Activated naive CD8-positive, alpha-beta T cell treated with anti-CD3 and anti-CD28 coated beads, Interleukin-2, amount 10 ng/mL, durations not matched to agents 7 days and 5 days (primary cell): ENCODE results near the gene JAG2. TPM values are rescaled to one million over a fixed set of nuclear protein-coding genes. Genes with fewer than 3 reads are reported as not detected.

Experiments
- ATAC-seq: fragments of 150-1000 bp; cut with Tn5 transposase; one replicate; pipeline ENCODE4 v1.10.0; 2021; ENCODE audit warnings: low read depth, moderate library complexity
- POLR2A ChIA-PET: fragments of 350-600 bp; sonication (Branson Sonifier 250); formaldehyde crosslinking; loops from one replicate; lab custom pipeline; 2021; ENCODE audit warnings: antibody characterized with exemption; lab: Charles Lee
- DNase-seq: peaks from one replicate; pipeline ENCODE4 v3.0.0; 2021
- H3K27ac Mint-ChIP-seq: one replicate; pipeline ENCODE4 v1.8.0; 2022; ENCODE audit warnings: mild to moderate bottlenecking, mixed read lengths
- H3K27me3 Mint-ChIP-seq: one replicate; pipeline ENCODE4 v1.8.0; 2022; ENCODE audit warnings: mild to moderate bottlenecking, moderate library complexity, mixed read lengths
- H3K36me3 Mint-ChIP-seq: one replicate; pipeline ENCODE4 v1.8.0; 2021; ENCODE audit warnings: mild to moderate bottlenecking, mixed read lengths
- H3K4me1 Mint-ChIP-seq: one replicate; pipeline ENCODE4 v1.8.0; 2021; ENCODE audit warnings: mixed read lengths
- H3K4me3 Mint-ChIP-seq: one replicate; pipeline ENCODE4 v1.8.0; 2022; ENCODE audit warnings: mild to moderate bottlenecking, moderate library complexity, mixed read lengths
- H3K9me3 Mint-ChIP-seq: one replicate; pipeline ENCODE4 v1.8.0; 2021; ENCODE audit warnings: mixed read lengths
- total RNA-seq, 2 experiments: library from RNA; stranded (reverse); gene quantifications; one replicate each; pipeline ENCODE4 v1.2.3, GENCODE V29; 2021

JAG2 gene
- 1 to 10 TPM; 1.8 to 3.2 TPM for total RNA-seq

DNA sequence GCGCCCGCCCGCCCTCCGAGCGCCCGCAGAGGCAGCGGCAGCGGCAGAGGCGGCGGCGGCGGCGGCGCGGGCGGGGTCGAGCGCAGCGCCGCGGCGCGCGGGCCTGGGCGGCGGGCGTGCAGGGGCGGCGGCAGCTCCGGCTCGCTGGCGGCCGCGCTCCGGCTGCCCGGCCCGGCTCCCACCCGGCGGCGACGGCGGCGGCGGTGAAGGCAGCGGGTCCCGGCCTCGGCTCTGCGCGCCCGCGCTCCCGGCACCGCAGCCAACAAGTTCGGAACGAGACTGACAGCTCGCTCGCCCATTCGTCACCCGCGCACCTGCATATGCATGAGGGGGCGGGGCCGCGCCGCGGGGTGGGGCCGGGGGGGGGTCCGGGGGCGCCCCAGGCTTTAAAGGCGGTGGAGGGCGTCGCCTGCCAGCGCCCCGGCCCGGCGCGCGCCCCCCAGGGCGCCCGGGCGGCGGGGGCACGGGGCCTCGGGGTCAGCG, at the start of gene JAG2:
TSS of gene JAG2 (minus strand) at position 281 of the 483 bp plus-strand sequence. CDS start 356 bp downstream, outside the sequence.
- POLR2A ChIA-PET, result interaction anchor here (2.7 kb wide), 1 partner anchor 14 kb away, joined by 13 read pairs; no protein-coding TSS in a partner anchor

DNA sequence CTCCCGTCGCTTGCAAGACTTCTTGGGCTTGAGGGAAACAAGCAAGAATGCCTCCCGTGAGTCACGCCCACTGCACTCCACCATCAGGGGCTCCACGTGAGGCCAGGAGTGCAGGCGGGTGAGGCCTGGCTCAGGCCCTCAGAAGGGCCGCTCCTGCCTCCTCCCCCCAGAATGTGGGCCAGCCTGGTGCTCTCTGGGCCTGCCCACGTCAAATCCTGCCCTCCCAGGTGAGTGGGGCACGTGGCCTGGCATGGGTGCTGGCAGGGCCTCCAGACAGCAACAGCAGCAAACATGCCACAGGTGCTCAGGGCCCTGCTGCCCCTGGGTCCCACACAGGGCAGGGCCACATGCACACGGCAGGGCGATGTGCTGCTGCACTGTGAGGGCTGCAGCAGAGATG, 49.2 kb upstream of the JAG2 start:
- no peak for DNase-seq
- POLR2A ChIA-PET, result no interaction called here
- no peak overlapping the region for H3K4me3 Mint-ChIP-seq

More for the DNA sequence above, at the start of gene JAG2:
- Mint-ChIP-seq H3K4me3 (peak within 1 kb of the TSS; percentile 76), H3K36me3 (no peaks in the 10 kb centered on the region), H3K4me1 (peaks cover 6% of the 10 kb centered on the region), H3K27ac (no peak within 1 kb of the TSS), H3K27me3 (peaks cover 17% of the 10 kb centered on the region), H3K9me3 (no peaks in the 10 kb centered on the region)
- DNase-seq, result peak; percentile 70
- ATAC-seq, result peak; percentile 30

DNA sequence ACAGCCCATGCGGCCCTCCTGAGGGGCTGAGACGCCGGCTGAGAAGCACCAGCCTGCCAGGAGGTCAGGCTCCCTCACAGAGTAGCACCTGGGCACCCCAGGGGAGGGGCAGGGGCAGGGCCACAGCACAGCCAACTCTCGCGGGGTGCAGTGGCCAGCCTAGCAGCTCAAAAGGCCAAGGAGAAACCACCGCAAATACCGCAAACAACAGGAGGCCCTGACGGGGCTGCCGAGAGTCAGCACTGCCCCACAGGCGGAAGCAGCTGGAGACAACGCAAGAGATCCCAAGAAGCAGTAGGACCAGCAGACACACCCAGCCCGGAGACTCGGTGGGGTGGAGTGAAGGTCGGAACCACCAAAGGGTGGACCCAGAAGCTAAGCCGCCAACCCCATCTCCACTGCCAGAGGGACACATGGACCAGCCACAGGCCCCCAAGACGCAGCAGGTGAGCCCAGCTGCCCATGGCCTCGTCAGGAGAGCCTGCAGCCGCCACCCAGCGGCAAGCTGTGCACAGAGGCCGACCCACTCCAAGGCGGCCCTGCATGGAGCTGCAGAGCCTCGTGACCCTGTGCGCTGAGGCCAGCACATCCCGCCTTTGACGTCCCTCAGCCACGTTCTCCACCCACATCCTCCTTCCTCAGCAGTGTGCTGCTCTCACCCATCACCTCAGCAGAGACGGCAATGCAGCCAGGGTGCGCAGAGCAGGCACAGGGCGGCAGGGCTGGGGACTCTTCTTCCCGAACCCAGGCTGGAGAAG, 48.1 kb upstream of the JAG2 start:
- ATAC-seq, result no peak
- peaks cover 6% of the 10 kb centered on the region for H3K4me1 Mint-ChIP-seq
- no peak overlapping the region for H3K27ac Mint-ChIP-seq
- no peak for DNase-seq
- no peaks in the 10 kb centered on the region for H3K27me3 Mint-ChIP-seq
- H3K9me3 Mint-ChIP-seq, result no peaks in the 10 kb centered on the region
- peaks cover 12% of the 10 kb centered on the region for H3K36me3 Mint-ChIP-seq
- H3K4me3 Mint-ChIP-seq, result no peak overlapping the region
- POLR2A ChIA-PET, result no interaction called here

More for the DNA sequence above, 49.2 kb upstream of the JAG2 start:
- Mint-ChIP-seq H3K4me1 (peaks cover 6% of the 10 kb centered on the region), H3K27me3 (no peaks in the 10 kb centered on the region), H3K9me3 (no peaks in the 10 kb centered on the region), H3K27ac (no peak overlapping the region), H3K36me3 (peaks cover 18% of the 10 kb centered on the region)
- ATAC-seq, result no peak

DNA sequence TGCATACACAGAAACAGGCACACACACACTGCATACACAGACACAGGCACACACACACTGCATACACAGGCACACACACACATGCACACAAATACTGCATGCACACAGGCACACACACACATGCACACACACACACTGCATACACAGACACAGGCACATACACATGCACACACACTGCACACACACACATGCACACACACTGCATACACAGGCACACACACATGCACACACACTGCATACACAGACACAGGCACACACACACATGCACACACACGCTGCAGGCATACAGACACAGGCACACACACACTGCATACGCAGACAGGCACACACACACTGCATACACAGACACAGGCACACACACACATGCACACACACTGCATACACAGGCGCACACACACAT, 47.0 kb upstream of the JAG2 start:
- H3K4me3 Mint-ChIP-seq, result no peak overlapping the region
- H3K36me3 Mint-ChIP-seq, result peaks cover 12% of the 10 kb centered on the region
- H3K27me3 Mint-ChIP-seq, result no peaks in the 10 kb centered on the region
- H3K27ac Mint-ChIP-seq, result peak overlapping the region; percentile 48
- POLR2A ChIA-PET, result no interaction called here
- no peak for ATAC-seq
- no peak for DNase-seq
- H3K9me3 Mint-ChIP-seq, result no peaks in the 10 kb centered on the region
- H3K4me1 Mint-ChIP-seq, result peaks cover 6% of the 10 kb centered on the region

DNA sequence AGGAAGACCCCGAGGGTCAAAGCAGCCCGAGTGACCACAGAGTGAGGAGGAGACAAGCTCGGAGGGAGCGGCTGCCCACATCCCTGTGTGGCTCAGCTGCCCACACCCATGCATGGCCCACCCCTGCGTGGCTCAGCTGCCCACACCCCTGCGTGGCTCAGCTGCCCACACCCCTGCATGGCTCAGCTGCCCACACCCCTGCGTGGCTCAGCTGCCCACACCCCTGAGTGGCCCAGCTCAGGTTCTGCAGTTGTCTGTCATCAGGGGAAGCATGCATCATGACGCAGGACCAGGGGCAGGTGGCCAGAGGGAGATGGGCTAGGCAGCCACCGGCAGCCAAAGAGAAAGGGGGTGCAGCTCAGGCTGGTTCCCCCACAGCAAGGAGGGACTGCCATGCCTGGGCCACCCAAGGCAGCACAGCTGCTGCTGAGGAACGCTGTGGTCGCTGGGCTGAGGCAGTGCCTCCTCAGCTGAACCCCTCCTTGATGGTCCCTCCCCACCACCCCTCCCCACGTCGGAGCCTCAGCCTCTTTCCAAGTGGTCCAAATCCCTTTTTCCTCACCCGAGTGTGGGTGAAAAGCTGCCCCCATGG, 45.8 kb upstream of the JAG2 start:
- no peaks in the 10 kb centered on the region for H3K9me3 Mint-ChIP-seq
- DNase-seq, result no peak
- no peak overlapping the region for H3K27ac Mint-ChIP-seq
- ATAC-seq, result no peak
- H3K36me3 Mint-ChIP-seq, result peaks cover 12% of the 10 kb centered on the region
- H3K4me3 Mint-ChIP-seq, result no peak overlapping the region
- H3K27me3 Mint-ChIP-seq, result no peaks in the 10 kb centered on the region
- H3K4me1 Mint-ChIP-seq, result peaks cover 6% of the 10 kb centered on the region
- POLR2A ChIA-PET, result interaction anchor here (0.6 kb wide), 1 partner anchor 18 kb away, joined by 3 read pairs; no protein-coding TSS in a partner anchor

DNA sequence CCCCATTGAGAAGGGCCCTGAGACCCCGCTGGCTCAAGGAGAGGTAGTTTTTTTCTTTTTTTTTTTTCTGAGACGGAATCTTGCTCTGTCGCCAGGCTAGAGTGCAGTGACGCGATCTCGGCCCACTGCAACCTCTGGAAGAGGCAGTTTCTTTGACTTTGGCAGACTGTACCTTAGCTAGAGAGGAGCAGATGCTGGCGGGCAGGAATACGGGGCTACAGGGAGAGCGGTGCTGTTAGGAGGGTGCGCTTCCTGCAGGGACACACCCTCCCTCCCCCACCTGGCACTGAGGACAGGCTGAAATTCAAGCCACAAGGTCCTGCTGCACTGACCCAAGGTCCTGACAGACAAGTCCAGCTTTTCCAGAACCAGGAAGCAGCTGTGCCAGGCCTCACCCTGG, 44.8 kb upstream of the JAG2 start:
- H3K4me1 Mint-ChIP-seq, result peaks cover 6% of the 10 kb centered on the region
- DNase-seq (no peak), ATAC-seq (no peak)
- H3K4me3 Mint-ChIP-seq, result no peak overlapping the region
- POLR2A ChIA-PET, result interaction anchor here (1.1 kb wide), 1 partner anchor 35 kb away, joined by 3 read pairs; the partner anchor contains the start of gene BTBD6
- no peak overlapping the region for H3K27ac Mint-ChIP-seq
- H3K27me3 Mint-ChIP-seq, result no peaks in the 10 kb centered on the region
- H3K36me3 Mint-ChIP-seq, result peaks cover 10% of the 10 kb centered on the region
- H3K9me3 Mint-ChIP-seq, result no peaks in the 10 kb centered on the region

DNA sequence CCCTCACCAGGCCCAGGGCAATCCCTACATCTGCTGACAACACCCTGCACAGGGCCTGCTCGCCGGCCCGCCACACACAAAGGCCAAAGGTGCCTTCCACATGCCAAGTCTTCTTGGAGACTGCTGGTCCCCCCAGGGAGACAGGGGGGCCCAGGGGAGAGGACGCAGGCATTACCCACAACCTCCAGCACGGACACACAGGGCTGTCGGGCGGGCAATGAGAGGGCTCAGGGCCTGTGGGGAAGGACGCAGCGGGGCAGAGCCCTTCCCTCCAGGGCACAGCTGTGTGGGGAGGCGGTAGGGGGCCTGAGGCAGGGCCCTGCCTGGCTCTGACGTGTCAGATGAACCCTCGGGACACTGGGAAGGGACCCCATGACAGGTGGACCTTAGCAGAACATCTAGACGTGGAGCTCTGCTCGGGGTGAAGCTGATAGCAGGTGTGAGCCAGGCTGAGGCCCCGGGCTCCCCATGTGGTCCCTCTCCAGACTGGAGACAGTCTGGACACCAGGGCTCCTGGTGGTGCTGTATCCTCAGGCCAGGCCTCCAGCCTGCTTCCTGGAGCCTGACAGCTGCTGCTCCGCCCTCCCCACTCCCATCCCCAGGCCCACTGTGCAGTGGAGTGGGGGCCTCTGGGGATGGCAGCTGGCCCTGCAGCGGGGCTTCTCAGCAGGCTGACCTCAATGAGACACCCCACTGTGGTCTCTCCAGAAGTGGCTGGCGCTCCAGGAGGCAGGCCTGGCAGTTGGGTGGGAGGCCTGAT, 44.1 kb upstream of the JAG2 start:
- Mint-ChIP-seq H3K9me3 (no peaks in the 10 kb centered on the region), H3K4me1 (peaks cover 6% of the 10 kb centered on the region), H3K36me3 (peaks cover 10% of the 10 kb centered on the region), H3K4me3 (no peak overlapping the region), H3K27me3 (no peaks in the 10 kb centered on the region), H3K27ac (no peak overlapping the region)
- POLR2A ChIA-PET, result interaction anchor here (1.1 kb wide), 1 partner anchor 36 kb away, joined by 3 read pairs; the partner anchor contains the start of gene BTBD6
- no peak for ATAC-seq
- DNase-seq, result no peak

DNA sequence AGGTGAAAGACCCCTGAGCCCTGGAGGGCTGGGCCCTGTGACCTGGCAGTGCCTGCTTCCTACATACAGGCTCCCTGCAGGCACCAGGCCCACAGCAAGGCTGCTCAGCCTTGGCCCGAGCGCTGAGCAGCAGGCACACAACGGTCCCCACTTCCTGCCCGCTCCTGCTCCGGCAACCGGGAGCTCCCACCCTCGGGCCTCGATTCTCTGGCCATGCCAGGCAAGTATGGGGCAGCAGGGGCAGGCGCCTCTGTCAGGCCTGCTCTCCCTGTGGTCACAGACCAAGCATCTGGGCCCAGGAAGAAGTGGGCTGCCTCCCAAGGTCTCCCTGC, 43.1 kb upstream of the JAG2 start:
- ATAC-seq, result no peak
- H3K27ac Mint-ChIP-seq, result no peak overlapping the region
- H3K4me1 Mint-ChIP-seq, result peaks cover 6% of the 10 kb centered on the region
- POLR2A ChIA-PET, result no interaction called here
- no peaks in the 10 kb centered on the region for H3K27me3 Mint-ChIP-seq
- H3K36me3 Mint-ChIP-seq, result peaks cover 10% of the 10 kb centered on the region
- no peak for DNase-seq
- H3K9me3 Mint-ChIP-seq, result no peaks in the 10 kb centered on the region
- H3K4me3 Mint-ChIP-seq, result no peak overlapping the region

DNA sequence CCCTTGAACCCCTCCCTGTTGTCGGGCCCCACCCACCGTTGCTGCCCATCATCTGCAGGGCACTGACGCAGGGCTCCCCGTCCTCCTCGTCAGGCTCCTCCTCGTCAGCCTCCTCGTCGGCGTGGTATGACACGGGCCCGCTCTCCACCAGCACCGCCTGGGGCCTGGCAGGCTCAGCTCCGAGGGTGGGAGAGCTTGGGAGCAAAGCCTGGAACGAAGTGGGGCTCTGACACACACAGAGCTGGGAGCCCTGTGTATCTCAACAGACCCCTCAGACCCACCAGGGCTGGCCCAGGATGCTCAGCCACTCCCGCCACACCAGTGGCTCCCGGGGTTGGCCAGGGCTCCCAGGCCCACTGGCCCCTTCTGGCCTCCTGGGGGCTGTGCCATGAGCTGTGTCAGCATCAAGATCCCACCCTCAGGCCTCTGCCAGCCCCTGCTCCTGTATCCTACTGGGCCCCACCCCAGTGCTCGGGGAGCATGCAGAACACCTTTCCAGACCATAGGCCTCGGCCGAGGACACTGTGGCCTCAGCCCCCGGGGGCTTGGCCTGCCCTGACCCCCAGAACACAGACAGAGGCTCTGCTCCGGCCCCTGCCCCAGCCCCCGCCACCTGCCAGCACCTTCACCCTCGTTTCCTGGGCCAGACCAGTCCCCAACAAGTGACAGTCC, 42.6 kb upstream of the JAG2 start:
- H3K36me3 Mint-ChIP-seq, result peaks cover 10% of the 10 kb centered on the region
- no peak overlapping the region for H3K4me3 Mint-ChIP-seq
- DNase-seq (no peak), ATAC-seq (no peak)
- no peak overlapping the region for H3K27ac Mint-ChIP-seq
- H3K4me1 Mint-ChIP-seq, result peaks cover 6% of the 10 kb centered on the region
- POLR2A ChIA-PET, result no interaction called here
- no peaks in the 10 kb centered on the region for H3K9me3 Mint-ChIP-seq
- H3K27me3 Mint-ChIP-seq, result no peaks in the 10 kb centered on the region

DNA sequence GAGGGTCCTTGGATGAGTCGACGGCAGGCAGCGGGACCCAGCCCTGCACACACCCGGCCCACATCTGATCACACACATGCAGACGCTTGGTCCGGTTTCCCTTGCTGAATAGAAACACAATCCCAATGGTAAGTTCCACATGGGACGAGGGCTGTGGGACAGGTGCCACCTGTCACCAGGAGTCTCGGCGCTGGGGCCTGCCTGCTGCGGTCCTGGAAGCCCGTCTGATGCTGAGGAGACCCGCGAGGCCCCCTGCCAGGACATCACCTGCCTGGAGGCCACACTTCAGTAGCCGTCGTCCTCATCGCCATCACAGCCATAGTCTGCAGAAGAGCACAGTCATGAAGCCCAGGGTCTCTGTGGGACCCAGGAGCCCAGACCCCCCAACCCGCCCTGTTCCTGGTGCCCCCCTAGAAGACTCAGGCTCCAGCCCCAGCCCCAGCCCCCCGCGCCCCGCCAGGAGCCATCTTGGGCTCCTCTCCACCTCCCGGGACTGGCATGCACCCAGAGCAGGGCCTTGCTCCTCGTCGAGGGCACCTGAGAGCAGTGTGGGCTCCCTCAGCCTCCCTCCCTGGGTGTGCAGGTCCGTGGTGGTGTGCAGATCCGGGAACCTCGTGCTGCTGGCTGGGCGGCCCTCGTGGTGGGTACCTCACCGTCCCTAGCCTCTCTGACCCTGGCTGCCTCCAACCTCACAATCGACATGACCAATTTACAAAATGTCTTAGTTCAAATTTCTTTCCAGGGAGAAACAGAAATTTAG, 41.9 kb upstream of the JAG2 start:
- Mint-ChIP-seq H3K9me3 (no peaks in the 10 kb centered on the region), H3K4me1 (peaks cover 6% of the 10 kb centered on the region), H3K4me3 (no peak overlapping the region), H3K27ac (no peak overlapping the region), H3K36me3 (peaks cover 5% of the 10 kb centered on the region), H3K27me3 (no peaks in the 10 kb centered on the region)
- POLR2A ChIA-PET, result no interaction called here
- ATAC-seq (no peak), DNase-seq (no peak)

DNA sequence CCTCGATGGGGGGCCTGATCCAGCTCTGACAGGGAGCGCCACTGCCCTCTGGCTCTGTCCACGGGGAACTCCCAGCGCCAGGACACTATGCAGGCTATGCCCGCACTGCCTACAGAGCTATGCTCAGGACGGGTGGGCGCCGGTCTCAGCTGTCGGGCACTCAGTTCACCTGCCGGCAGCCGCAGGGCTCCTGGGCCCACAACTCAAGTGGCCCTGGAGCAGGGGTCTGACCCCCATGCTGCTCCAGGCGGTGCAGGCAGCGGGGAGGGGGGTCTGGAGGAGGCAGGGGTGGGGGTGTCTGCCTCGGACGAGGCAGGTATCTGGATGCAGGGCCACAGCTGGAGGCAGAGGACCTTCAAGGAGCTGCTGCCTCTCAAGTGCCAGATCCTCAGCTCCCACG, 41.1 kb upstream of the JAG2 start:
- Mint-ChIP-seq H3K36me3 (no peaks in the 10 kb centered on the region), H3K27me3 (no peaks in the 10 kb centered on the region), H3K27ac (no peak overlapping the region), H3K4me3 (no peak overlapping the region), H3K9me3 (no peaks in the 10 kb centered on the region), H3K4me1 (no peaks in the 10 kb centered on the region)
- no peak for DNase-seq
- POLR2A ChIA-PET, result no interaction called here
- ATAC-seq, result no peak

DNA sequence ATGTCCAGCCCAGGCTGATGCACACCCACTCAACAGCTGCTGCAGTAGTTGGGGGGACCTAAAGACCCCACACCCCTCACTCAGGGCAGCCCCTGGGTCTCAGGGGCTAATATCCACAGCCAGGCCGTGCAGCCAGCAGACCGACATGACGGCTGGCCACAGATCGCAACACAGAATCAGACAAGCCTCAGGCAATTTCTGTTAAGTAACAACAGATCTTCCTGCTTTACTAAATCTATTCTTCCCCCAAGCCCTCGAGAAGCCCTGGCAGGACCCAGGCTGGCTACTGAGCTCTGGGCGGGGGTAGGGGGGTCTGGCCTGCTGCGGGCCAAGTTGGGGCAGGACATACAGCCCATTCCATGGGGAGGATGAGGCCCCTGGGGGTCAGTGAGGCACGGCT, 40.5 kb upstream of the JAG2 start:
- no peaks in the 10 kb centered on the region for H3K27me3 Mint-ChIP-seq
- peaks cover 2% of the 10 kb centered on the region for H3K4me1 Mint-ChIP-seq
- POLR2A ChIA-PET, result no interaction called here
- ATAC-seq (no peak), DNase-seq (no peak)
- no peaks in the 10 kb centered on the region for H3K36me3 Mint-ChIP-seq
- H3K9me3 Mint-ChIP-seq, result no peaks in the 10 kb centered on the region
- no peak overlapping the region for H3K4me3 Mint-ChIP-seq
- peak overlapping the region; percentile 60 for H3K27ac Mint-ChIP-seq
